ENCODE measurements around the gene HOXB2.

GRCh38 chr17:48593840-48594537 is 49.1 kb upstream of the HOXB2 start:
- TF ChIP-seq CTCF (tag by site-specific recombination; IDR thresholded peaks at IDR 0.05) (peak; percentile 98), ZNF416 (tag by site-specific recombination; IDR thresholded peaks at IDR 0.05) (no peak), ZNF501 (tag by site-specific recombination; IDR thresholded peaks at IDR 0.05) (peak; percentile 37), ZNF776 (tag by site-specific recombination; IDR thresholded peaks at IDR 0.05; ENCODE audit: borderline replicate concordance) (no peak), ZNF202 (tag by site-specific recombination; IDR thresholded peaks at IDR 0.05; ENCODE audit: borderline replicate concordance) (no peak), ZNF174 (tag by site-specific recombination; IDR thresholded peaks at IDR 0.05) (no peak), PRDM1 (tag by site-specific recombination; IDR thresholded peaks at IDR 0.05) (peak; percentile 95), ZNF324 (tag by site-specific recombination; IDR thresholded peaks at IDR 0.05) (no peak), ZNF558 (tag by site-specific recombination; IDR thresholded peaks at IDR 0.05) (no peak), YY1 (tag by site-specific recombination; IDR thresholded peaks at IDR 0.05) (peak; percentile 90), ATF2 (tag by site-specific recombination; IDR thresholded peaks at IDR 0.05; ENCODE audit: low read depth) (peak; percentile 64; the same call in 1 of the 2 replicates), PRDM4 (tag by site-specific recombination; IDR thresholded peaks at IDR 0.05) (peak; percentile 54; the same call in 1 of the 2 replicates), REST (tag by site-specific recombination; IDR thresholded peaks at IDR 0.05) (peak; percentile 25; the same call in 1 of the 2 replicates), ZNF223 (tag by site-specific recombination; IDR thresholded peaks at IDR 0.05) (no peak)
